Glutamatergic neuron (in vitro differentiated cells): ENCODE data around the gene FAM83D. TPM values are rescaled to one million over a fixed set of nuclear protein-coding genes. Genes with fewer than 3 reads are reported as not detected.

Experiments
- DNase-seq: peaks from one replicate; pipeline ENCODE4 v3.0.0; 2022
- H3K27ac Mint-ChIP-seq: one replicate; pipeline ENCODE4 v1.8.0; 2020; ENCODE audit warnings: mild to moderate bottlenecking, mixed read lengths, inconsistent platforms; ENCODE audit not compliant: unreplicated experiment
- H3K27me3 Mint-ChIP-seq: one replicate; pipeline ENCODE4 v1.8.0; 2020; ENCODE audit warnings: mild to moderate bottlenecking, moderate library complexity, mixed read lengths, inconsistent platforms; ENCODE audit not compliant: unreplicated experiment
- H3K36me3 Mint-ChIP-seq: one replicate; pipeline ENCODE4 v1.8.0; 2020; ENCODE audit warnings: mild to moderate bottlenecking, mixed read lengths, inconsistent platforms; ENCODE audit not compliant: unreplicated experiment
- H3K4me1 Mint-ChIP-seq: one replicate; pipeline ENCODE4 v1.8.0; 2020; ENCODE audit warnings: mild to moderate bottlenecking, low read depth, mixed read lengths, inconsistent platforms; ENCODE audit not compliant: unreplicated experiment
- H3K4me3 Mint-ChIP-seq: one replicate; pipeline ENCODE4 v1.8.0; 2020; ENCODE audit warnings: mild to moderate bottlenecking, mixed read lengths, inconsistent platforms; ENCODE audit not compliant: unreplicated experiment
- H3K9me3 Mint-ChIP-seq: one replicate; pipeline ENCODE4 v1.8.0; 2020; ENCODE audit warnings: mild to moderate bottlenecking, moderate library complexity, mixed read lengths, inconsistent platforms; ENCODE audit not compliant: unreplicated experiment
- CTCF ChIP-seq: fragments of 200-600 bp; sonication (generic); IDR thresholded peaks from one replicate; pipeline ENCODE4 v1.5.0; 2021; ENCODE audit not compliant: partially characterized antibody, unreplicated experiment
- total RNA-seq: library from RNA; stranded (reverse); fragmentation: NEBNext Ultra II Directional; extraction: Animal tissue kit (Norgen Biotek cat#: 25700); gene quantifications from one replicate; pipeline ENCODE4 v1.2.1, GENCODE V29; 2021; ENCODE audit not compliant: unreplicated experiment

Gene FAM83D
- total RNA-seq, 1 donor from 2014 or later, result 4.9 TPM

- no peak for TF ChIP-seq CTCF
- Mint-ChIP-seq H3K27me3 (peaks cover 4% of the 10 kb centered on the region), H3K4me3 (peak overlapping the region; percentile 15), H3K36me3 (peaks cover 4% of the 10 kb centered on the region), H3K27ac (peak overlapping the region; percentile 69), H3K9me3 (peaks cover 20% of the 10 kb centered on the region), H3K4me1 (peaks cover 35% of the 10 kb centered on the region)
- DNase-seq, result no peak
Measured at GRCh38 chr20:38881806-38882440, 44.3 kb upstream of the FAM83D start.

- Mint-ChIP-seq H3K9me3 (peaks cover 19% of the 10 kb centered on the region), H3K4me1 (peaks cover 35% of the 10 kb centered on the region), H3K36me3 (peaks cover 2% of the 10 kb centered on the region), H3K27me3 (peaks cover 6% of the 10 kb centered on the region), H3K27ac (peak overlapping the region; percentile 92), H3K4me3 (peak overlapping the region; percentile 71)
- TF ChIP-seq CTCF, result no peak
- no peak for DNase-seq
Measured at GRCh38 chr20:38882600-38882999, 43.6 kb upstream of the FAM83D start.

GRCh38 chr20:38883081-38883980 is 42.9 kb upstream of the FAM83D start:
- Mint-ChIP-seq H3K9me3 (peaks cover 15% of the 10 kb centered on the region), H3K27me3 (peaks cover 6% of the 10 kb centered on the region), H3K4me1 (peaks cover 35% of the 10 kb centered on the region), H3K4me3 (no peak overlapping the region), H3K36me3 (no peaks in the 10 kb centered on the region), H3K27ac (peak overlapping the region; percentile 92)
- TF ChIP-seq CTCF, result no peak
- peak; percentile 66 for DNase-seq

GRCh38 chr20:38883981-38884733 is 42.1 kb upstream of the FAM83D start:
- peak overlapping the region; percentile 11 for H3K4me3 Mint-ChIP-seq
- peaks cover 6% of the 10 kb centered on the region for H3K27me3 Mint-ChIP-seq
- peak overlapping the region; percentile 92 for H3K27ac Mint-ChIP-seq
- no peaks in the 10 kb centered on the region for H3K36me3 Mint-ChIP-seq
- no peak for DNase-seq
- no peak for TF ChIP-seq CTCF
- peaks cover 12% of the 10 kb centered on the region for H3K9me3 Mint-ChIP-seq
- H3K4me1 Mint-ChIP-seq, result peaks cover 30% of the 10 kb centered on the region
